K562 (cell line): ENCODE results near the gene PRSS48. TPM values are rescaled to one million over a fixed set of nuclear protein-coding genes. Genes with fewer than 3 reads are reported as not detected.

Experiments
- ATAC-seq: fragments of 200-7000 bp; cut with Tn5 transposase; 3 replicates; pipeline ENCODE4 v1.9.1; 2020; ENCODE audit warnings: moderate library complexity
- BruUV-seq: library from RNA; stranded (reverse); fragments of 400-500 nt; replicated peaks from 2 replicates; lab custom pipeline; 2021; lab: Mats Ljungman, UMichigan
- CTCF ChIA-PET: fragments of 300-600 bp; formaldehyde crosslinking; extraction: SDS; loops from one replicate; lab custom pipeline; 2021; ENCODE audit warnings: low intra/inter-chr PET ratio; lab: Yijun Ruan, JAX
- POLR2A ChIA-PET: fragments of 300-600, 350-650 bp; sonication (Branson Sonifier 250); formaldehyde crosslinking; extraction: SDS; loops from one replicate; lab custom pipeline; 2021; ENCODE audit warnings: antibody characterized with exemption, inconsistent platforms; lab: Yijun Ruan, JAX
- DNase-seq, 4 experiments: peaks; one replicate each; pipeline versions ENCODE4 v3.0.0 to v3.0.0-alpha.2; 2011 to 2018; ENCODE audit warnings: low spot score in 3 of 4, mixed read lengths in 3 of 4; ENCODE audit errors: extremely low read depth in 1 of 4
- FAIRE-seq: peaks from 2 replicates; lab custom pipeline; 2011; peaks lifted over from hg19 to GRCh38; lab: Jason Lieb, UNC
- H2AFZ ChIP-seq: 2 replicates; pipeline ENCODE4 v1.6.0; 2011; ENCODE audit warnings: low read depth, low read length, control low read depth, inconsistent platforms
- H3K27ac ChIP-seq: fragments of 200-600 bp; 3 replicates; pipeline ENCODE4 v1.8.0; 2011; ENCODE audit warnings: low read depth, mild to moderate bottlenecking, control low read depth, inconsistent platforms, low read length, moderate library complexity, mixed read lengths; ENCODE audit errors: extremely low read depth
- H3K27me3 ChIP-seq, 2 experiments: fragments of 300-600 bp in 1 of 2; 2 replicates in 1 of 2; 3 replicates in 1 of 2; pipeline versions ENCODE4 v1.6.0 to v1.8.0; 2011; ENCODE audit warnings: inconsistent platforms in 2 of 2, low read length in 2 of 2, mild to moderate bottlenecking in 1 of 2, mixed read lengths in 1 of 2, moderate library complexity in 1 of 2; ENCODE audit not compliant: control insufficient read depth in 2 of 2, insufficient read depth in 2 of 2
- H3K36me3 ChIP-seq: fragments of 300-600 bp; 3 replicates; pipeline ENCODE4 v1.8.0; 2011; ENCODE audit warnings: mild to moderate bottlenecking, low read length, inconsistent platforms; ENCODE audit not compliant: control insufficient read depth, insufficient read depth
- H3K4me1 ChIP-seq, 2 experiments: fragments of 200-600 bp in 1 of 2; replicated peaks in 1 of 2; 2 replicates in 1 of 2; 3 replicates in 1 of 2; pipeline versions ENCODE4 v1.5.1 to v1.8.0; 2011; ENCODE audit warnings: inconsistent platforms in 2 of 2, low read length in 2 of 2, mild to moderate bottlenecking in 1 of 2, mixed read lengths in 1 of 2, moderate library complexity in 1 of 2; ENCODE audit not compliant: control insufficient read depth in 2 of 2, insufficient read depth in 2 of 2
- H3K4me2 ChIP-seq: 2 replicates; pipeline ENCODE4 v1.6.1; 2011; ENCODE audit warnings: low read length, control low read depth, inconsistent platforms, mixed read lengths; ENCODE audit not compliant: insufficient read depth
- H3K4me3 ChIP-seq: fragments of 200-600 bp; sonication (generic), shearing (Covaris generic); 2 replicates; pipeline ENCODE4 v1.5.1; 2016; ENCODE audit warnings: control low read depth, inconsistent platforms
- H3K79me2 ChIP-seq: fragments of 200-600 bp; 3 replicates; pipeline ENCODE4 v1.8.0; 2011; ENCODE audit warnings: low read length, inconsistent platforms; ENCODE audit not compliant: control insufficient read depth, insufficient read depth
- H3K9ac ChIP-seq, 2 experiments: 2 replicates each; pipeline versions ENCODE4 v1.6.0 to v1.6.1; 2011; ENCODE audit warnings: low read depth in 2 of 2, low read length in 2 of 2, control low read depth in 1 of 2, inconsistent platforms in 1 of 2, mild to moderate bottlenecking in 1 of 2, mixed read lengths in 1 of 2; ENCODE audit not compliant: insufficient read depth in 1 of 2
- H3K9me1 ChIP-seq: one replicate; pipeline ENCODE4 v1.6.0; 2011; ENCODE audit warnings: inconsistent platforms, mild to moderate bottlenecking, low read length, moderate library complexity; ENCODE audit not compliant: control insufficient read depth, insufficient read depth
- H3K9me3 ChIP-seq: replicated peaks from 2 replicates; pipeline ENCODE4 v1.5.1; 2011; ENCODE audit warnings: low read depth, low read length, inconsistent platforms; ENCODE audit not compliant: control insufficient read depth, insufficient read depth
- H4K20me1 ChIP-seq: replicated peaks from 2 replicates; pipeline ENCODE4 v1.6.1; 2011; ENCODE audit warnings: low read length, inconsistent platforms, mixed read lengths; ENCODE audit not compliant: control insufficient read depth, insufficient read depth
- ATF4 ChIP-seq: fragments of 450-650 bp; formaldehyde crosslinking; IDR thresholded peaks from 2 replicates; pipeline ENCODE4 v1.4.0; 2022; ENCODE audit warnings: mild to moderate bottlenecking, moderate library complexity
- ESRRA ChIP-seq: fragments of 450-650 bp; IDR thresholded peaks from 2 replicates; pipeline ENCODE4 v1.6.1; 2014; ENCODE audit warnings: low read depth, mild to moderate bottlenecking, moderate library complexity, borderline replicate concordance
- IFI16 ChIP-seq: fragments of 250-450 bp; sonication (Bioruptor Pico); IDR thresholded peaks from 2 replicates; pipeline ENCODE4 v2.1.2; 2022; ENCODE audit warnings: mild to moderate bottlenecking, inconsistent platforms
- KAT7 ChIP-seq: sonication (generic); formaldehyde crosslinking; IDR thresholded peaks from 2 replicates; pipeline ENCODE4 v1.8.0; 2022; ENCODE audit warnings: missing genetic modification reagents, mild to moderate bottlenecking, borderline replicate concordance
- MCM7 ChIP-seq, 2 experiments: fragments of 450-650 bp; IDR thresholded peaks; 2 replicates each; pipeline ENCODE4 v1.6.1; 2016 to 2018
- NCOA1 ChIP-seq: fragments of 450-650 bp; IDR thresholded peaks from 2 replicates; pipeline ENCODE4 v1.6.1; 2016; ENCODE audit warnings: low read depth
- NCOR1 ChIP-seq: fragments of 450-650 bp; IDR thresholded peaks from 2 replicates; pipeline ENCODE4 v1.6.1; 2016; ENCODE audit warnings: mild to moderate bottlenecking, moderate library complexity
- NFXL1 ChIP-seq: fragments of 450-650 bp; formaldehyde crosslinking; IDR thresholded peaks from 2 replicates; pipeline ENCODE4 v1.4.0; 2021; ENCODE audit warnings: mild to moderate bottlenecking
- POLR2H ChIP-seq: IDR thresholded peaks from 2 replicates; pipeline ENCODE4 v1.6.1; 2016; ENCODE audit warnings: missing genetic modification characterization, low read depth, mild to moderate bottlenecking, control low read depth, missing compliant biosample characterization, moderate library complexity
- PPARD ChIP-seq: fragments of 250-450 bp; sonication (Bioruptor Pico); IDR thresholded peaks from 2 replicates; pipeline ENCODE4 v1.8.0; 2022; ENCODE audit warnings: inconsistent platforms, mild to moderate bottlenecking, moderate library complexity
- SAFB ChIP-seq: fragments of 200-400 bp; formaldehyde crosslinking; IDR thresholded peaks from 2 replicates; pipeline ENCODE4 v1.6.1; 2017; ENCODE audit warnings: low read depth, low read length, borderline replicate concordance
- SNAPC5 ChIP-seq: fragments of 250-450 bp; sonication (Bioruptor Pico); IDR thresholded peaks from 2 replicates; pipeline ENCODE4 v1.8.0; 2021; ENCODE audit warnings: moderate library complexity, mild to moderate bottlenecking, inconsistent platforms
- TAL1 ChIP-seq: fragments of 450-650 bp; IDR thresholded peaks from 2 replicates; pipeline ENCODE4 v1.6.1; 2016; ENCODE audit warnings: mild to moderate bottlenecking
- ZNF232 ChIP-seq: sonication (generic); formaldehyde crosslinking; IDR thresholded peaks from 2 replicates; pipeline ENCODE4 v1.8.0; 2022; ENCODE audit warnings: mild to moderate bottlenecking, missing genetic modification reagents
- ZNF589 ChIP-seq: fragments of 200-800 bp; sonication (Bioruptor generic); IDR thresholded peaks from 2 replicates; pipeline ENCODE4 v1.6.1; 2016; ENCODE audit warnings: low read depth, missing genetic modification characterization, missing compliant biosample characterization
- ZNF77 ChIP-seq: fragments of 250-450 bp; sonication (Bioruptor Pico); IDR thresholded peaks from 2 replicates; pipeline ENCODE4 v1.5.0; 2020
- WGBS: fragments of 100-300 bp; shearing (Covaris generic); methylation state at CpG from one replicate; pipeline ENCODE4 v1.1.6; 2016; ENCODE audit warnings: low coverage, mixed read lengths; ENCODE audit not compliant: insufficient coverage; ENCODE audit errors: missing lambda C conversion rate; 5-methylcytosine and 5-hydroxymethylcytosine counted together
- in situ Hi-C: fragments of 300-500 bp; cut with MboI; formaldehyde crosslinking; loops from 4 replicates; pipeline ENCODE4 v1.15.0; 2018; ENCODE audit warnings: inconsistent platforms, mixed read lengths
- intact Hi-C: fragments of 100-400 bp; cut with micrococcal nuclease; formaldehyde crosslinking; loops from 2 replicates; pipeline ENCODE4 v1.14.2; 2022
- polyA plus RNA-seq, 8 experiments: library from polyadenylated mRNA; depleted of rRNA in 4 of 8; stranded (reverse) in 5 of 8; unstranded in 3 of 8; fragments of >200 nt; fragmentation: Nextera tagmentation in 2 of 8; fragmentation: Illumina TruSeq in 1 of 8; extraction: Ambion mirVana in 2 of 8; extraction: Trizol in 1 of 8; gene quantifications; 2 replicates each; pipeline versions ENCODE4 v1.2.1 to v1.2.3, GENCODE V29; 2011 to 2014; ENCODE audit warnings: inconsistent platforms in 1 of 8, missing spikeins in 1 of 8
- total RNA-seq, 7 experiments: library from RNA; depleted of rRNA in 6 of 7; stranded (reverse); fragments of >200 nt in 6 of 7; fragmentation: Illumina TruSeq in 2 of 7; extraction: Trizol in 2 of 7; gene quantifications; 2 replicates each; pipeline versions ENCODE4 v1.2.1 to v1.2.3, GENCODE V29; 2011 to 2021; ENCODE audit warnings: low replicate concordance in 1 of 7

The PRSS48 gene
- total and polyA plus RNA-seq, 9 of the 15 experiments (the other 6 are each of a cell fraction or from before 2014, with no cell fraction given), result not detected

GRCh38 chr4:151259752-151260151, 17.2 kb upstream of the PRSS48 start:
- no peak overlapping the region for H2AFZ ChIP-seq
- H3K27me3 ChIP-seq, result peaks cover 3 to 10% of the 10 kb centered on the region in 2 experiments; a peak in 2 of 5 replicates
- intact Hi-C loops, result no loop called here
- no peaks in the 10 kb centered on the region for H3K79me2 ChIP-seq
- no peaks in the 10 kb centered on the region; the same call in 1 of the 2 replicates for H4K20me1 ChIP-seq
- no peaks in the 10 kb centered on the region for H3K36me3 ChIP-seq
- H3K27ac ChIP-seq, result no peak overlapping the region
- 5% methylated on average over 1 of the region's 1 CpG for WGBS
- H3K4me2 ChIP-seq, result no peak overlapping the region
- no peak overlapping the region for H3K9ac ChIP-seq
- no peak for FAIRE-seq
- H3K4me3 ChIP-seq, result no peak overlapping the region
- DNase-seq, result no peak
- POLR2A ChIA-PET, result no interaction called here
- no peak for ATAC-seq
- CTCF ChIA-PET, result no interaction called here
- no peaks in the 10 kb centered on the region for H3K4me1 ChIP-seq
- in situ Hi-C loops, result no loop called here
- BruUV-seq, result no TSS peak
- TF ChIP-seq POLR2H (tag) (no peak), MCM7 (IDR thresholded peaks at IDR 0.05) (no peak), ATF4 (CRISPR knock-in tag) (no peak), TAL1 (no peak), IFI16 (CRISPR knock-in tag) (no peak), SNAPC5 (CRISPR knock-in tag) (no peak), ZNF589 (CRISPR knock-in tag) (no peak), SAFB (no peak), KAT7 (CRISPR knock-in tag) (no peak), ZNF77 (CRISPR knock-in tag) (no peak), NCOR1 (no peak), NCOA1 (no peak), PPARD (no peak), ESRRA (no peak), NFXL1 (CRISPR knock-in tag) (no peak), ZNF232 (CRISPR knock-in tag) (no peak)
- H3K9me3 ChIP-seq, result no peaks in the 10 kb centered on the region
- H3K9me1 ChIP-seq, result no peaks in the 10 kb centered on the region
